ENCODE results near the gene RBMX2. TPM values are rescaled to one million over a fixed set of nuclear protein-coding genes. Genes with fewer than 3 reads are reported as not detected.

The RBMX2 gene
- total and polyA plus RNA-seq, 2 experiments from 2014 or later = 22.5 to 32.3 TPM

DNA sequence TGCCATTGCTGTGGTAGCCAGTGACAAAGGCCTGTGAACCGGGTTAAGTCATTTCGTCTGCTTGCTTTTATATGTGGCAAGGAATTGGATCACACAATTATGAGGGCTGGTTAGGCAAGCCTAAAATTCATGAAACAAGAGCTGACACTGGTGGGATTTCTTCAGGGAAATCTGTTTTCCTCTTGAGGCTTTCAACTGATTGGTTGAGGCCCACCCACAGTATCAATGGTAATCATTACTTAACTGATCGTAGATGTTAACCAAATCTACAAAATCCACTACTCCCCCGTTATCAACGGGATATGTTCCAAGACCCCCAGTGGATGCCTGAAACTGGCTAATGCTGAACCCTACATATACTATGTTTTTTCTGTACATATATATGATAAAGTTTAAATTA lies 13.0 kb downstream of the RBMX2 start:
- Histone ChIP-seq H3K9me3 (ENCODE audit: low read depth) (no peaks in the 10 kb centered on the region), H3K4me3 (no peak overlapping the region), H3K36me3 (peaks cover 4% of the 10 kb centered on the region), H3K27ac (no peak overlapping the region), H3K27me3 (no peaks in the 10 kb centered on the region), H3K4me1 (ENCODE audit: low read depth) (no peaks in the 10 kb centered on the region)
- no peak for DNase-seq (ENCODE audit: low read depth in 1 of 2, low spot score in 1 of 2)
- no peak for TF ChIP-seq CTCF (IDR thresholded peaks at IDR 0.05; ENCODE audit: low read depth, low read length)

GRCh38 chrX:130415201-130415600 lies 13.4 kb downstream of the RBMX2 start:
- H3K36me3 ChIP-seq = no peaks in the 10 kb centered on the region
- no peak for DNase-seq (ENCODE audit: low read depth in 1 of 2, low spot score in 1 of 2)
- H3K4me1 ChIP-seq (ENCODE audit: low read depth) = no peaks in the 10 kb centered on the region
- H3K4me3 ChIP-seq = no peak overlapping the region
- no peak overlapping the region for H3K27ac ChIP-seq
- H3K27me3 ChIP-seq = no peaks in the 10 kb centered on the region
- no peak for TF ChIP-seq CTCF (IDR thresholded peaks at IDR 0.05; ENCODE audit: low read depth, low read length)
- H3K9me3 ChIP-seq (ENCODE audit: low read depth) = no peaks in the 10 kb centered on the region

- no peak for DNase-seq (ENCODE audit: low read depth in 1 of 2, low spot score in 1 of 2)
These were observed 15.0 kb downstream of the RBMX2 start for GRCh38 chrX:130416785-130417184.

GRCh38 chrX:130418066-130418465 lies 16.3 kb downstream of the RBMX2 start:
- Histone ChIP-seq H3K9me3 (ENCODE audit: low read depth) (no peaks in the 10 kb centered on the region), H3K36me3 (no peaks in the 10 kb centered on the region), H3K27me3 (no peaks in the 10 kb centered on the region), H3K27ac (no peak overlapping the region), H3K4me3 (no peak overlapping the region), H3K4me1 (ENCODE audit: low read depth) (no peaks in the 10 kb centered on the region)
- no peak for DNase-seq (ENCODE audit: low read depth in 1 of 2, low spot score in 1 of 2)
- no peak for TF ChIP-seq CTCF (IDR thresholded peaks at IDR 0.05; ENCODE audit: low read depth, low read length)

More at GRCh38 chrX:130416785-130417184, 15.0 kb downstream of the RBMX2 start:
- Histone ChIP-seq H3K4me1 (ENCODE audit: low read depth) (no peaks in the 10 kb centered on the region), H3K27ac (no peak overlapping the region), H3K4me3 (no peak overlapping the region), H3K27me3 (no peaks in the 10 kb centered on the region), H3K36me3 (no peaks in the 10 kb centered on the region), H3K9me3 (ENCODE audit: low read depth) (no peaks in the 10 kb centered on the region)
- TF ChIP-seq CTCF (IDR thresholded peaks at IDR 0.05; ENCODE audit: low read depth, low read length) = no peak

DNA sequence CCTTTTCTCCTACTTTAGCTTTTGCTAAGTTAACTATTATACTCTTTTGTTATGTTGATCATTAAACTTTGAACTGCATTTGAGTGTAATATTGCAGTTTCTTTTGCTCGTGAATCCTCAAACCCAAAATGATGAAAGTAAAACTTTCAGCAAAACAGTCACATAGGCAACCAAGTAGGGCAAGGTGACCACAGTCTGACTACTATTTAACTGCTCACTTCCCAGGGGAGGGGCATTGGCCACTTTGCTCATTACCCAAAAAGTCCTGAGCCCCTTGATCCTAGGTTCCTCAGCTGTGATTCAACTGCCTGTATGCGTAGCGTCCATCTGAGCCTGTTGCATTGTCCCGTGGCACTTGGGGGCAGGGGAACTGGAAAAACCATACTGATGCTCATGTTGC lies 17.0 kb downstream of the RBMX2 start:
- Histone ChIP-seq H3K27ac (no peak overlapping the region), H3K4me1 (ENCODE audit: low read depth) (no peaks in the 10 kb centered on the region), H3K36me3 (no peaks in the 10 kb centered on the region), H3K27me3 (no peaks in the 10 kb centered on the region), H3K9me3 (ENCODE audit: low read depth) (no peaks in the 10 kb centered on the region), H3K4me3 (no peak overlapping the region)
- no peak for DNase-seq (ENCODE audit: low read depth in 1 of 2, low spot score in 1 of 2)
- no peak for TF ChIP-seq CTCF (IDR thresholded peaks at IDR 0.05; ENCODE audit: low read depth, low read length)

DNA sequence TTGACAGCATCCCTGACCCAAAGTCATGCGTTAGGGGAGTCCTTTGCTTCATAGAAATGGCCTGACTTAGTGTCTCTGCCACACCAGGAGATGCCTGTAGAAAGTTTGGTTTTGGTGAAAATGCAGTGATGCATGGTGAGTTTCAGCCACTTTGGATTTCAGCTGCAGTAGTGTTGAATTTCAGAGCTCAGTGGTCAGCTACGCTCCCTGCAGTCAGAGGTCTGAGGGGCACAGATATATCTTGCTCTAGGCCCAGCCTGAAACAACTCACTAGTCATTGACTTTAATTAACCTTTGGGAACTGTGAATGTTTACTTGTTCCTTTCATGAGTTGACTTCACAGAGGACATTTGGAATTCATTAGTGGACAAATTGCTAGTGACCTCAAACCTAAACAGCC lies 17.5 kb downstream of the RBMX2 start:
- Histone ChIP-seq H3K27me3 (no peaks in the 10 kb centered on the region), H3K27ac (no peak overlapping the region), H3K36me3 (no peaks in the 10 kb centered on the region), H3K9me3 (ENCODE audit: low read depth) (no peaks in the 10 kb centered on the region), H3K4me1 (ENCODE audit: low read depth) (no peaks in the 10 kb centered on the region), H3K4me3 (no peak overlapping the region)
- no peak for DNase-seq (ENCODE audit: low read depth in 1 of 2, low spot score in 1 of 2)
- TF ChIP-seq CTCF (IDR thresholded peaks at IDR 0.05; ENCODE audit: low read depth, low read length) = no peak
